OCI-LY1 (cell line): ENCODE results near the gene BAIAP2L2.
"Not testable (repeated sequence)": the region's sequence is repeated elsewhere in the genome, so short reads cannot be mapped to it uniquely, and the experiment has no call there.

Experiments used
- EZH2 ChIP-seq: fragments of 200-600 bp; sonication (generic), shearing (Covaris generic); IDR thresholded peaks from 2 replicates; pipeline ENCODE4 v1.8.0; 2017; ENCODE audit warnings: borderline replicate concordance, mixed run types, mild to moderate bottlenecking, antibody characterized with exemption, low read length, moderate library complexity, mixed read lengths
- TF ChIP-seq, protein P1 (sequence below): fragments of 200-600 bp; sonication (generic), shearing (Covaris generic); IDR thresholded peaks from 2 replicates; pipeline ENCODE4 v1.5.1; 2017; ENCODE audit warnings: mild to moderate bottlenecking, antibody characterized with exemption, low read length, moderate library complexity, mixed read lengths

DNA sequence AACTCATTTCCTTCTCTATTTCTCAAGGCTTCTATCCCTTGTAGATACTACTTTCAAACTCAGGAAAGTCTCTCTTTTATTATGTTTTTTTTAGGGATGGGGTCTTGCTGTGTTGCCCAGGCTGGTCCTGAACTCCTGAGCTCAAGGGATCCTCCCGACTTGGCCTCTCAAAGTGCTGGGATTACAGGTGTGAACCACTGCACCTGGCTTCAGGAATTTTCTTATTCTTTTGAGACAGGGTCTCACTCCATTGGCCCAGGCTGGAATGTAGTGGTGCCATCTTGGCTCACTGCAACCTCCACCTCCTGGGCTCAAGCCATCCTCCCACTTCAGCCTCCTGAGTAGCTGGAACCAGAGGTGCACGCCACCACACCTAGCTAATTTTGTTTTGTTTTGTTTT, 31.3 kb downstream of the BAIAP2L2 start:
- TF ChIP-seq, protein P1, sequence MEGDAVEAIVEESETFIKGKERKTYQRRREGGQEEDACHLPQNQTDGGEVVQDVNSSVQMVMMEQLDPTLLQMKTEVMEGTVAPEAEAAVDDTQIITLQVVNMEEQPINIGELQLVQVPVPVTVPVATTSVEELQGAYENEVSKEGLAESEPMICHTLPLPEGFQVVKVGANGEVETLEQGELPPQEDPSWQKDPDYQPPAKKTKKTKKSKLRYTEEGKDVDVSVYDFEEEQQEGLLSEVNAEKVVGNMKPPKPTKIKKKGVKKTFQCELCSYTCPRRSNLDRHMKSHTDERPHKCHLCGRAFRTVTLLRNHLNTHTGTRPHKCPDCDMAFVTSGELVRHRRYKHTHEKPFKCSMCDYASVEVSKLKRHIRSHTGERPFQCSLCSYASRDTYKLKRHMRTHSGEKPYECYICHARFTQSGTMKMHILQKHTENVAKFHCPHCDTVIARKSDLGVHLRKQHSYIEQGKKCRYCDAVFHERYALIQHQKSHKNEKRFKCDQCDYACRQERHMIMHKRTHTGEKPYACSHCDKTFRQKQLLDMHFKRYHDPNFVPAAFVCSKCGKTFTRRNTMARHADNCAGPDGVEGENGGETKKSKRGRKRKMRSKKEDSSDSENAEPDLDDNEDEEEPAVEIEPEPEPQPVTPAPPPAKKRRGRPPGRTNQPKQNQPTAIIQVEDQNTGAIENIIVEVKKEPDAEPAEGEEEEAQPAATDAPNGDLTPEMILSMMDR: not testable (repeated sequence)
- not testable (repeated sequence) for TF ChIP-seq EZH2
